ENCODE measurements around the gene SDHB. TPM values are rescaled to one million over a fixed set of nuclear protein-coding genes. Genes with fewer than 3 reads are reported as not detected.

SDHB gene
- total RNA-seq, 1 experiment from 2014 or later, result 159 TPM

GRCh38 chr1:16986113-16986512 lies 67.7 kb downstream of the SDHB start:
- no peak for DNase-seq (ENCODE audit: low read depth, low spot score)
- H3K27me3 ChIP-seq (ENCODE audit: insufficient read depth, low read length), result no peaks in the 10 kb centered on the region
- no peak for TF ChIP-seq JUND (IDR thresholded peaks at IDR 0.05)
- TF ChIP-seq ATF3 (IDR thresholded peaks at IDR 0.05), result no peak
- TF ChIP-seq ZNF274 (IDR thresholded peaks at IDR 0.05; ENCODE audit: low read depth, low read length), result no peak
- TF ChIP-seq RAD21 (IDR thresholded peaks at IDR 0.05; ENCODE audit: low read depth), result no peak
- TF ChIP-seq EZH2phosphoT487 (IDR thresholded peaks at IDR 0.05; ENCODE audit: borderline replicate concordance), result no peak
- TF ChIP-seq EZH2 (IDR thresholded peaks at IDR 0.05), result no peak
- TF ChIP-seq EGR1 (IDR thresholded peaks at IDR 0.05; ENCODE audit: low read depth), result no peak
- TF ChIP-seq CTCF (IDR thresholded peaks at IDR 0.05 in 2 of 3, conservative IDR thresholded peaks at IDR 0.05 in 1 of 3; ENCODE audit: borderline replicate concordance in 1 of 3, insufficient read depth in 1 of 3, low read depth in 2 of 3, low read length in 2 of 3), result no peak
- TF ChIP-seq POLR2A (IDR thresholded peaks at IDR 0.05; ENCODE audit: borderline replicate concordance, extremely low read depth, insufficient read depth, insufficient read length), result no peak
- no peak for TF ChIP-seq ZFX (IDR thresholded peaks at IDR 0.05)
- H3K4me2 ChIP-seq (ENCODE audit: low read length), result no peak overlapping the region
- H3K27ac ChIP-seq (ENCODE audit: low read depth, low read length), result no peak overlapping the region
- H2AFZ ChIP-seq (ENCODE audit: low read depth, low read length, poor library complexity, severe bottlenecking), result no peak overlapping the region
- H3K4me1 ChIP-seq (ENCODE audit: control insufficient read depth in 1 of 2, insufficient read depth in 2 of 2, low read length in 2 of 2), result peaks cover 8 to 24% of the 10 kb centered on the region in 2 experiments; a peak in 3 of 4 replicates
- no peak overlapping the region for H3K4me3 ChIP-seq (replicated peaks in 1 of 2; ENCODE audit: low read depth in 1 of 2, low read length in 2 of 2)
- no peaks in the 10 kb centered on the region for H3K9me2 ChIP-seq (ENCODE audit: insufficient read depth)
- H3K9me3 ChIP-seq (ENCODE audit: control insufficient read depth in 1 of 2, insufficient read depth in 1 of 2, low read depth in 1 of 2, low read length in 2 of 2), result no peaks in the 10 kb centered on the region
- intact Hi-C loops (cut with micrococcal nuclease), result no loop called here
- peaks cover 0 to 3% of the 10 kb centered on the region in 2 experiments; a peak in 1 of 4 replicates for H3K36me3 ChIP-seq (ENCODE audit: control insufficient read depth in 1 of 2, insufficient read depth in 2 of 2, low read length in 2 of 2)
- no peaks in the 10 kb centered on the region for H3K79me2 ChIP-seq (ENCODE audit: insufficient read depth, low read length)
- POLR2A ChIA-PET, result no interaction called here
- no peak overlapping the region for H3K9ac ChIP-seq (ENCODE audit: low read length)
- no TSS peak for BruUV-seq (replicated peaks)
- no peaks in the 10 kb centered on the region for H4K20me1 ChIP-seq (ENCODE audit: insufficient read depth)
- ATAC-seq, result no peak
- CTCF ChIA-PET, result interaction anchor here (1.2 to 2.3 kb wide), 3 partner anchors 14 to 25 kb away, joined by 3 to 5 read pairs (median 3); no protein-coding TSS in a partner anchor
- RAD21 ChIA-PET (ENCODE audit: low non-redundant PET in 1 of 2, low total read pairs in 2 of 2, uncharacterized antibody in 2 of 2, unreplicated experiment in 2 of 2), result no interaction called here
